Thyroid gland (tissue), 4 donors: ENCODE measurements around the gene LCAT.
"Not testable (repeated sequence)": the region's sequence is repeated elsewhere in the genome, so short reads cannot be mapped to it uniquely, and the experiment has no call there.

Source experiments
- POLR2A ChIP-seq, 2 donors: fragments of 450-650 bp; IDR thresholded peaks; one replicate each; pipeline ENCODE4 v1.6.1; 2017; ENCODE audit warnings: antibody characterized with exemption in 2 of 2, mild to moderate bottlenecking in 2 of 2, moderate library complexity in 1 of 2
- TF ChIP-seq, protein P1 (sequence below), 6 experiments: fragments of 200-600 bp in 3 of 6; fragments of 450-650 bp in 3 of 6; sonication (generic) in 3 of 6; IDR thresholded peaks; one replicate each; pipeline ENCODE4 v1.5.1; 2016 to 2019; ENCODE audit warnings: antibody characterized with exemption in 6 of 6, mild to moderate bottlenecking in 2 of 6, inconsistent platforms in 1 of 6, moderate library complexity in 1 of 6

DNA sequence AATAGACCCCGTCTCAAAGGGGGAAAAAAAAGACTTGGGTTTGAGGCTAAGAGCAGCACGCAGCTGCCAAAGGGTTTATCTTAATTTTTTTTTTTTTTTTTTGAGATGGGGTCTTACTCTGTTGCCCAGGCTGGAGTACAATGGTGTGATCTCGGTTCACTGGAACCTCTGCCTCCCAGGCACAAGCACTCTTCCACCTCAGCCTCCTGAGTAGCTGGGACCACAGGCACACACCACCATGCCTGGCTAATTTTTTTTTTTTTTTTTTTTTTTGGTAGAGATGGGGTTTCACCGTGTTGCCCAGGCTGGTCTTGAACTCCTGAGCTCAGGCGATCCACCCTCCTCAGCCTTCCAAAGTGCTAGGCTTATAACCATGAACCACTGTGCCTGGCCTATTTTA is 6.2 kb downstream of the LCAT start:
- TF ChIP-seq, protein P1, sequence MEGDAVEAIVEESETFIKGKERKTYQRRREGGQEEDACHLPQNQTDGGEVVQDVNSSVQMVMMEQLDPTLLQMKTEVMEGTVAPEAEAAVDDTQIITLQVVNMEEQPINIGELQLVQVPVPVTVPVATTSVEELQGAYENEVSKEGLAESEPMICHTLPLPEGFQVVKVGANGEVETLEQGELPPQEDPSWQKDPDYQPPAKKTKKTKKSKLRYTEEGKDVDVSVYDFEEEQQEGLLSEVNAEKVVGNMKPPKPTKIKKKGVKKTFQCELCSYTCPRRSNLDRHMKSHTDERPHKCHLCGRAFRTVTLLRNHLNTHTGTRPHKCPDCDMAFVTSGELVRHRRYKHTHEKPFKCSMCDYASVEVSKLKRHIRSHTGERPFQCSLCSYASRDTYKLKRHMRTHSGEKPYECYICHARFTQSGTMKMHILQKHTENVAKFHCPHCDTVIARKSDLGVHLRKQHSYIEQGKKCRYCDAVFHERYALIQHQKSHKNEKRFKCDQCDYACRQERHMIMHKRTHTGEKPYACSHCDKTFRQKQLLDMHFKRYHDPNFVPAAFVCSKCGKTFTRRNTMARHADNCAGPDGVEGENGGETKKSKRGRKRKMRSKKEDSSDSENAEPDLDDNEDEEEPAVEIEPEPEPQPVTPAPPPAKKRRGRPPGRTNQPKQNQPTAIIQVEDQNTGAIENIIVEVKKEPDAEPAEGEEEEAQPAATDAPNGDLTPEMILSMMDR (IDR thresholded peaks at IDR 0.05), result not testable (repeated sequence)
- not testable (repeated sequence) for TF ChIP-seq POLR2A (IDR thresholded peaks at IDR 0.05)
